NCI-H446 treated with DMSO at 0.1 percent for 48 hours (cell line): ENCODE results near the gene RSRC1.
"Not testable (repeated sequence)": the region's sequence is repeated elsewhere in the genome, so short reads cannot be mapped to it uniquely, and the experiment has no call there.

Source experiments
- DNase-seq: peaks from one replicate; lab custom pipeline; 2025; lab: John Stamatoyannopoulos, UW

RSRC1 gene

DNA sequence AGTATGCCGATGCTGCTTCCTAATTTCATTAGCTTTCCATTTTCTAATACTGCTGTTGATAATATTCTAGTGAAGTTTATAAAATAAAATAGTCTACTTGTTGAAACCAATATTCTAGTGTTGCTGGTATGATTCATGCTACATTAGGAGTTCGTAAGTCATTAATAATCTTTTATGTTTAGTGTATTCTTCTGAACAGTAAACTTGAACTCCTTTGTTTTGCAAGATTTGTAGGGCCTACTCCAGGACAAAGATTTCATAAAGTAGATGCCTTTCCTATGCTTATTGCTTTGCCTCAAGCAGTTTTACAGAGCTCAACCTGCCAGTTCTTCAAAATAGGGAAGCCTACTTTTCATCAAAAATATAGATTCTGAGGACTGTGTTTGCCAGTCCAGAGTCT is 111.5 kb downstream of the RSRC1 start:
- DNase-seq, result no peak

DNA sequence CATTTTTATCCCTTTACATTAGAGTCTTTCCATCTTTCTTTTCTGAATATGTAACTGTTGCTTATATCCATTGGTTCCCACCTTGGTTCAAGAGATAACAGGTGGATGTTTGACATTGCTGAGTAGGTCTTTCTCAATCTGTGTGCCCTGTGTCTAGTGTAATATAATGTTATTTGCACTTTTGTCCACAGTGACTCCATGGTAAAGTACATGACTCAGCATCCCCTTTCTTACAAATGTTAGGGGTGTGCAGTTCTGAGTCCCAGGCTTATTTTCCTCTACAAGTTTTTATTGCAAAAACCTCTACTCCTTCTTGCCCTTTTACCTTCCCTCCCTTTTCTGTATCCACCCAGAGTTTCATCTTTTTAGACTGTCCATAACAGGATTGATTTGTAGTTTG is 116.5 kb downstream of the RSRC1 start:
- no peak for DNase-seq

DNA sequence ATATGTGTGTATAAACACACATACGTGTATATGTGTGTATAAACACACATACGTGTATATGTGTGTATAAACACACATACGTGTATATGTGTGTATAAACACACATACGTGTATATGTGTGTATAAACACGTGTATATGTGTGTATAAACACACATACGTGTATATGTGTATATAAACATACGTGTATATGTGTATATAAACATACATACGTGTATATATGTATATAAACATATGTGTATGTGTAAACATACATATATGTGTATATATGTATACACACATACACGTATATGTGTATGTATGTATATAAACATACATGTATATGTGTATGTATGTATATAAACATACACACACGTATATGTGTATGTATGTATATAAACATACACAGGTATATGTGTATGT is 119.1 kb downstream of the RSRC1 start:
- DNase-seq, result not testable (repeated sequence)

DNA sequence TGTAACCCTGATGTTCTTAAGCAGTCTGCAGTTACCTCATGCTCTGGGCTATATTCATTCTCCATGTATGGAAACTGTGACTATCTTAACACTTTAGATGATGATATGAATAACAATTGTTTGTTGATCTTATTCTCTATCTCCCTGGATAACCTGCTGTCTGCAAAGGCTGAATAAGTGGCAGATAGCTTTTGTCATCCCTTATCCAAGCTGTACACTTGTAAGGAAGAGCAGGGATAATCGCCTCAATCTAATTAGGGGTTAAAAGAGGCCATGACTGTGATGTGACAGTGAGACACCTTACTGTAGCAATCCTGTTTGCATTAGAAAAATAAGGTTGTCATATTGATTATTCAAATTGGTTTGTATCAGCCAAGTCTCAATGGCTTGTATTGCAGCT is 123.9 kb downstream of the RSRC1 start:
- DNase-seq, result no peak

DNA sequence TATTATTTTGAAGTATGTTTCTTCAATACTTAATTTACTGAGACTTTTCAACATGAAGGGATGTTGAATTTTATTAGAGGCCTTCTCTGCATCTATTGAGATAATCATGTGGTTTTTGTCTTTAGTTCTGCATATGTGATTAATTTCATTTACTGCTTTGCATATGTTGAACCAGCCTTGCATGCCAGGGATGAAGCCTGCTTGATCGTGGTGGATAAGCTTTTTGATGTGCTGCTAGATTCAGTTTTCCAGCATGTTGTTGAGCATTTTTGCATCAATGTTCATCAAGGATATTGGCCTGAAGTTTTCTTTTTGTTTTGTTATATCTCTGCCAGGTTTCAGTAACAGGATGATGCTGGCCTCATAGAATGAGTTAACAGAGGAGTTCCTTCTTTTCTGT is 134.4 kb downstream of the RSRC1 start:
- DNase-seq, result no peak

DNA sequence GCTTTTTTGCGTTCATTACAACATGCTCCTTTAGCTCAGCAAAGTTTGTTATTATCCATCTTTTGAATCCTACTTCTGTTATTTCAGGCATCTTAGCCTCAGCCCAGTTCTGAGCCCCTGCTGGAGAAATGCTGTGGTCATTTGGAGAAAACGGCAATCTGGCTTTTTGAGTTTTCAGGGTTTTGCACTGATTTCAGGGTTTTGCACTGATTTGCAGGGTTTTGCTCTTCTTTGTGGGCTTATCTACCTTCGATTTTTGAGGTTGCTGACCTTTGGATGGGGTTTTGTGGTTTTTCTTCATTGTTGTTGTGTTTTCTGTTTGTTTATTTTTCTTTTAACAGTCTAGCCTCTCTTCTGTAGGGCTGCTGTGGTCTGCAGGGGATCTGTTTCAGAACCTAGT is 137.4 kb downstream of the RSRC1 start:
- DNase-seq, result no peak

DNA sequence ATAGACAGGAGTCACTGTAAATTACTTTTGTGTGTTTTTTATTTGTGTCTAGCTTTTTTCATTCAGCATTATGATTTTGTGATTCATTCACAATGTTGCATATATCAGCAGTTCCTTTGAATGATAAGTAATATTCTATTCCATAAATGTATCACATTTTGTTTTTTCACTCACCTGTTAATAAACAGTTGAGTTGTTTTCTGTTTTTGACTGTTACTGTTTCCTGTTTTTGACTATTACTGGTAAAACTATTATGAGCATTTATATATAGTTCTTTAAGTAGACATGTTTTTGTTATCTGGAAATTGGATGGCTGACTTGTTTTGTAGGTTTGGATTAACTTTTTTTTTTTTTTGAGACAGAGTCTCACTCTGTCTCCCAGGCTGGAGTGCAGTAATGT is 138.4 kb downstream of the RSRC1 start:
- no peak for DNase-seq

DNA sequence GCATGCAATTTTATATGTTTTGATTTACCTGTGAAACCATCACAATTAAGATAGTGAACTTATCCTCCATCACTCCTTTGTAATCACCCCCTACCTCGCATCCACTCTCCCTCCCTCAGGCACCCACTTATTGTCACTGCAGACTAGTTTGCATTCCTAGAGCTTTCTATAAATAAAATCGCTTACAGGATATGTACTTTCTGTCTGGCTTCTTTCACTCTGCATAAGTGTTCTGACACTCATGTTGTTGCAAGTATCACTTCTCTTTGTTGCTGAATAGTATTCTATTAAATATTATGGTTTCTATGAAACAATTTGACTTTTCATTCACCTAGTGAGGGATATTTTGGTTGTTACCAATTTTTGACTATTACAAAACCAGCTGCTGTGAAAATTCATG is 139.3 kb downstream of the RSRC1 start:
- DNase-seq, result no peak

DNA sequence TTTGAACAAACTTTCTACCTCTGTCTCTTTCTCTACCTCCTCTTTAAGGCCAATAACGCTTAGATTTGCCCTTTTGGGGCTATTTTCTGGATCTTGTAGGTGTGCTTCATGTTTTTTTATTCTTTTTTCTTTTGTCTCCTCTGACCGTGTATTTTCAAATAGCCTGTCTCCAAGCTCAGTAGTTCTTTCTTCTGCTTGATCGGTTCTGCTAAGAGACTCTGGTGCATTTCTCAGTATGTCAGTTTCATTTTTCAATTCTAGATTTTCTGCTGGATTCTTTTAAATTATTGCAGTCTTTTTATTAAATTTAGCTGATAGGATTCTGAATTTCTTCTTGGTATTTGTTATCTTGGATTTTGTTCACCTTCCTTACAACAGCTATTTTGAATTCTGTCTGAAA is 148.7 kb downstream of the RSRC1 start:
- DNase-seq, result no peak

DNA sequence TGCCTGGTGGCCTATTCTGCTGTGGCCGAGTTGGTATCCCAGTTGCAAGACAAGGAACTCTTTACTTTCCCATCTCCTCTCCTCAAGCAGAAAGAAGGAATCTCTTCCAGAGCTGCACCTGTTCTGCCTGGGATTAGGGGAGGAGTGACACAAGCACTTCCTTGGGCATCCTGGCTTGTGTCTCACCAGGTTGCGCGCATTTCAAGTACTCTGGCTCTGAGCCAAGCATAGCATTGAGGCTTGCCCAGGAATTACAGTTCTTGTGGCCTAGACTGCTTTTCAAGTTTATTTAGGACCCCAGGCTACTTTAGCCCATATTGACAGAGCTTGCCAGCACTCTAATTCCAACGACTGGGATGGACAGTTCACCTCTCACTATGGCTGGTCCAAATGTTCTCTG is 150.5 kb downstream of the RSRC1 start:
- DNase-seq, result no peak

DNA sequence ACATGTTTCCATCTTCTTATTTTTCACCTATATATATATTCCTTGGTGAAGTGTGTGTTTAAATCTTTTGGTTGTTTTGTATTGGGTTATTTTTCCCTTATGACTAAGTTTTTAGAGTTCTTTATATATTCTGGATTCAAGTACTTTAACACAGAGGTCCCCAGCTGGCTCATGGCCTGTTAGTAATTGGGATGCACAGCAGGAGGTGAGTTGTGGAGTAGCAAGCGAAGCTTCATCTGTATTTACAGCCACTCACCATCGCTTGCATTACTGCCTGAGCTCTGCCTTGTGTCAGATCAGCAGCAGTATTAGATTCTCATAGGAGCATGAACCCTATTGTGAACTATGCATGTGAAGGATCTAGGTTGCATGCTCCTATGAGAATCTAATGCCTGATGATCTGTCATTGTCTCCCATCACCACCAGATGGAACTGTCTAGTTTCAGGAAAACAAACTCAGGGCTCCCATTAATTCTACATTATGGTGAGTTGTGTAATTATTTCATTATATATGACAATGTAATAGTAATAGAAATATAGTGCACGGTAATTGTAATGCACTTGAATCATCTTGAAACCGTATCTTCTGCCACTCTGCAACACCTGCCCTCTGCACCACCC is 151.6 kb downstream of the RSRC1 start:
- no peak for DNase-seq

DNA sequence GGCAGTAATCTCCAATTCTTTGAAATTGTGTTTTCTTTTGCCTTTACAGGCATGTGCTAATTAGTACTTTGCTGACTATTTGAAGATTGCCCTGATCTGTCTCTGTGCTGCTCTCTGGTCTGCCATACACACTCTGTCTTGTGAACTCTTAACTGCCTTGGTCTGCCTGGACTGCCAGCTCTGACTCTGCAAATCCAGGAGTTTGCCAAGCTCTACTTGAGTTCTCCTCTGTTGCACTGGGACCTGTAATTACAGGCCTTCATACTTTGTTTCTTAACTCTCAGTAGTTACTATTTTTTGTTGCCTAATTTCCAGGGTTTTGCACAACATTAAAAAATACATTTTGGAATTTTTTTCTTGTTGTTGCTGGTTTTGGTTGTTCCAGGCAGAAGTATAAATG is 155.0 kb downstream of the RSRC1 start:
- no peak for DNase-seq

DNA sequence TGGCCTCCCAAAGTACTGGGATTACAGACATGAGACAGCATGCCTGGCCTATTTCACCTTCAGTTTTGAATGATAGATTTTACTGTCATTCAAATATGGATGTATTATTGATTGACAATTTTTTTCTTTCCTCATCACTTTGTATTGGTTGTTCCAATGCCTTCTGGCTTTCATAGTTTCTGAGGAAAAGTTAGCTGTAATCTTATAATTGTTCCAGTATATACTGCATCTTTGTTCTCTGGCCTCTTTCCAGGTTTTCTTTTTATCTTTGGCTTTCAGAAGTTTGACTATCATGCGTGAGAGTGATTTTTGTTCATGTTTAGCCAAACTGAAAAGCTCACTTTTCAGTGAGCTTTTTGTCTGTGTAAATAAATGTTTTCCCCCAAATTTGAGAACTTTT is 157.1 kb downstream of the RSRC1 start:
- no peak for DNase-seq

DNA sequence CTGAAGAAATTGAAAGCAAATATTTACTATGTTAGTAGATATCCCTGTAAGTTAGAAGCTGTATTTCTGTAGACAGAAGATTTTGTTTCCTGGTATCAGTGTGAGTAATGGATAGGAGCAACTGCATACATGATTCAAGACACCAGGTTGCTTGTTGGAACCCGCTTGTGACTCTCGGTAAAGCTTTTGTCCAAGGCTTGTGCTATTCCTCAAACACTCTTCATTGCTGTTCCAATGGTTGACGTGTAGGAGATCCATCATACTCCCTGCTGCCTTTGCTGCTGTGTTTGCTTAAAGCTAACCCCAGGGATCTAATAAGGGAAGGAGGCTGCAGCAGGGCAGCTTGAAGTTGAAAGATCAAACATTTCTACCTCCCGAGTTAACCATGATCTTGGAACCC is 160.1 kb downstream of the RSRC1 start:
- no peak for DNase-seq

DNA sequence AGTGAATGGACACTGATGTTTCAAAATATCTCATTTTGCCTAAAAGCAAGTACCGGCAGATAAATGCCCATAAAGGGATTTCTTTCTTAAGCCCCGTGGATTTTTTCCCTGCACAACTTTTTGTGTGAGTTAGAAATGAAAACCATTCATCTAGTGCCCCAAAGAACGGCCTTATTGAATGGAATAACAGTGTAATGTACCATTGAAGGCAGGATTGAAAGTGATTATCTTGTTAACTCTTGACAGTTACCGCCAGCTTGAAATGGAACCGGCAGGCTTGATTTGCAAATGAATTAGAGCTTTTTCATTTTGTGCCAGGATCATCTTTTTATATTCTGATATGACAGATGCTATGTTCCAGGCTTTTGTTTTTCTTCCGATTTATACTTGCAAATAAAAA is 162.2 kb downstream of the RSRC1 start:
- DNase-seq, result peak; percentile 32

DNA sequence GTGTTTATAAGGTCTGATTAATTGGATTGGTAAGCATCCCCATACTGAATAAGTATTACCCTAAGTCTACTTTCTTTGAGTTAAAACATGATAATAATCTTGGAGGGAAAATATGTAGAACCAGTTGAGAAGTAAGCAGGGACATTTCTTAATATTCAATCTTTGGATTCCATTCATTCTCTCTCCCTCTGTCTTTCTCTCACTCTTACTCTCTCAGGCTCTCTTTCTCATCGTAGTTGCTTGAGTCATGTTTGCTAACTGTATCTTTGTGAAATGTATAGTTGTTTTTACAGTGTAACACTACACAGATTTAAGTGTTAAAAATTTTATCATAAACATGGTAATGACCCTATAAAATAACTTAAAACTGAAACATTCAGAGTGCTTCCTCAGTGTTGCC is 163.8 kb downstream of the RSRC1 start:
- no peak for DNase-seq

DNA sequence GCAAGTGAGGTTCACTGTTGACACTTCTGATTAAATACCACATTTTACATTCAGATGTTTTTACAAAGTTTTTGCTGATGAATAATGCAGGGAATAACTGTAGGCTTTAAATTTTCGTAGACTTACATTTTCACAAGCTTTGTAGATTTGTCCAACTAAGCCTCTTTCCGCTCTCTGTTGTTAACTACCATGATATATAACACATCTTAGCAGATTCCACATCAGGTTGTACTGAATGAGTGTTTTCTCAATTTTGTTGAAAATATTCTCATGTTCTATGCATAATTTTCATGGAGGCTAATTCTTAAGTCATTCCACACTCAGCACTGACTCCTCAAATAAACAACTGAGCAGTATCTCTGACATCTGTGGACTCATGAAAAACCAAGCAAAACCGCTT is 168.3 kb downstream of the RSRC1 start:
- DNase-seq, result no peak

DNA sequence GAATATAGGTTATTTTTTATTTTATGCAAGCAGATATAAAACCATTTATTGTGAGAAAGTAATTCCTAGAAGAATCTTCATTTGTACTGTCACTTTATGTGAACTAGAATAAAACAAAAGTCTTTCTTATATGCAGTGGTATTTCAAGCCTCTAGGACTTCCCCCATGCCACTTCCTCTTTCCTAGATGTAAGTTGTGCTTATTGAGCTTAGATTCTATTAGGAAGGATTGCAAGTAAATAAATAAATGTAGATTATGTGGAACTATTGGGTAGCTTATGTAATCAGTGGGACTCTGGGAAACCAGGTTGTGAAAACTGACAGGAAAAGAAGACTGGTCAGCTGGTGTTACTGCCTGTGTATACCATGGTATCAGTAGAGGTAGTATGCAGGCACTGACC is 169.7 kb downstream of the RSRC1 start:
- DNase-seq, result no peak

DNA sequence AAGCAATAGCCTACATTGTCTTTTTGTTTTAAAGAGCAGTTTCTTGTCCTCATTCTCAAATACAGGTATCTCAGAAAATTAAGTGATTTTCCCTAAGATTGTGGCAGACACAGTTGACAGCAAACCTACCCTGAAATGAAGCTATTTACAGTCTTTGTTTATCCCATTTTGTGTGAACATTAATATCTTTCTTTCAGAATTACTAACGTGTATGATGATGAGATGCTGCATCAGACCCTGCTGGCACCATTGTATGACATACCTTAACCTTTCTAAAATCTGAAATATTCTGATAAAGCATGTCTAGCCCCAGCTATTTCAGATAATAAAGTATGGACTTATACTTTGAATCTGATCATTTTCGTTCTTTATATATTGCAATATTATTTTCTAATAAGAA is 185.9 kb downstream of the RSRC1 start:
- no peak for DNase-seq

DNA sequence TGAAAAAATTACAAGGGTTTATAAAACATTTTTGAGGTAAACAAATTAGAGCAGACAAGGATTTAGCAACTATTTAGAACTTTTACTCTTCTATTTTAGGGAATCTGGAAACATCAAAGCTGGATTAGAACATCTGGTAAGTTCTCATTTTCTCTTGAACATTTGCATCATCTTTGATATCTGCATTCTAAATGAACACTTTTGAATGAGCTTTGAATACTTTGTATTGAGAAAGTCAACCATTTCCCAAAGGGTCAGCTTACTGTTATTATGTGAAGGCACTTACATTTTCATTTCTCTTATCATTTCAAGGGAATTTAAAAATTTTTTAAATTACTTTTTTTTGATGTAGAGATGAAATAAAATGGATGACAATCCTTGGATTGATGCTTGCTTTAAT is 188.1 kb downstream of the RSRC1 start:
- no peak for DNase-seq

DNA sequence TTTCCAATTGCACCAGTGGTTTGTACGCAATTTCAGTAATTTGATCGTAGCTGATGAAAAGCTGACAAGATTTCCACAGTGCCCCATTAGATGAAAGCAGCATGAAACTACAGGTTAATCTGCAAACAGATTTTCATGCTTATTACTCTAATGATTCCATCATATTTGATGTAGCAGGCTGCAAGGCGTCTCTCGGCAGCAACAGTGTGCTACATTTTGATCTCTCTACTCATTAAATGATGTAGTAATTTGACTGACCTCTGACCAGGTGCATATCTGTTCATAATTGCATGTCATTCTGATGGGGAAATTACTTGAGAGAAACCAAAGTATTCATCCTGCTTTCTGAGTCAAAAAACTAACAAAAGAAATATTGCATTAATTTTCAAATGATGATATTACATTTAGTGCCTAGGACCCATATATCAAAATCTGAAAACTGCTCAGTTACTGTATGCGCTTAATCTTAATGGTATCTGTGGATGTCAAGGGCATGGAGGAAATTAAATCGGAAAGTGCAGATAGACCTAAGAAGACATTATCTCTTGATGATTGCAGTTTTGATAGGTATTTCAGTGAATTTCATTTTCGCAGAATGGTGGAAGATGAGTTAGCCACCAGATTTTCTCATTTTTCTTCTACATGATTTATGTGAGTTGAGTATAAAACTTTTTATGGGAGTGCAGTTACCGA is 198.5 kb downstream of the RSRC1 start:
- no peak for DNase-seq

DNA sequence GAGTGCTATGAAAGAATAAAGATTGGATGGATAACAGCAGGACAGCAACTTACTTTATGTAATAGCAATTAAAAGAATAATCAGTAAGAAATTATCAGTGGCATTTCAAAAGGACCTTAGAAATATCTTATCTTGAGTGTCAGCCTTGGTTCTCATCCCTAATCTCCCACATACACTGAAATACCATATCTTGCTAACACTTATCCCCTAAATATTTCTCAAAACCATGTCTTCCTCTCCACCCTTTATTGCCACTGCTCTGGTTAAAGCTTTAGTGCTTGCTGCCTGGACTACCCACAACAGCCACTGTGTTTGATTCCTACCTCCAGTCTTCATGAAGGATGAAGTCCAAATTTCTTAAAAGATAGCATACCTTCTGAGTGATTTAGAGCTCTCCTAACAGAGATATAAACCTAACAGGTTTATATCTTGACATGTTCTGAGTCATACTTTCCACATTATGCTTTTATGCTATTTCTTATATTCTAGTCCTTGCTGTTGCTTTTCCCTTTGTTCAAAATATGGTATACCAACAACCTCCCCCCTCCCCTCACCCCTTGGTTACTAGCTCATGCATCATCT is 202.8 kb downstream of the RSRC1 start:
- DNase-seq, result no peak

DNA sequence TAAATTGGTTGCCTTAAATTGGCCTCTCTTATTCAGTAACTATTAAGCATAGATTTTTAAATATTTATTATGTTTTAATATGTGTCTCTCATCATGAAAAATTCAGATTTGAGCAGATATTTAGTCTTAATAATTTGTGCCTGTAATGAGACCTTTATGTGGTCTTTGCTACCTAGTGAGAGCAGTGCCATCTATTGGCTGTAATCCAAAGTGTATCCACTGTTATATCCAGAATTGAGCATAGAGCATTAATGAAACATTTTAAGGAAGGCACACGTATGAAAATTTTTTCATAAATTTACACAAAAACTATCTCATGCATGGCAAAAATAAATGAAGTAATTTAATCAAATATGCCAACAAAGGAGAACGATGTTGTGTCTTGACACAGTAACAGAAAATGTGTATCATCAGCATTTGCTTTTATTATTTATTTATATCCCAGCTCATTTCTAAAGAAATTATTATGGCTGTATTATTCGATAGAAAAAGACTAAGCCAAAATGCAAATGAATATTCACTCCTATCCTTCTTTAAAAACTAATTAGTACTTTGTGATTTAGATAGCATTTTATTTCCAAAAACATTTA is 203.5 kb downstream of the RSRC1 start:
- peak; percentile 47 for DNase-seq
